HEK293 (cell line): ENCODE measurements around the gene TRO.

Source experiments
- CTCF ChIA-PET: fragments of 350-600 bp; formaldehyde crosslinking; extraction: SDS; loops from one replicate; lab custom pipeline; 2021; ENCODE audit warnings: antibody characterized with exemption; lab: Yijun Ruan, JAX
- POLR2A ChIA-PET: fragments of 300-600 bp; formaldehyde crosslinking; extraction: SDS; loops from one replicate; lab custom pipeline; 2020; ENCODE audit warnings: antibody characterized with exemption, inconsistent platforms; lab: Yijun Ruan, JAX
- H3K27ac ChIP-seq: fragments of 200-500 bp; sonication (Bioruptor generic); 2 replicates; pipeline ENCODE4 v1.5.1; 2014; ENCODE audit warnings: low read depth, low read length, control low read depth, inconsistent platforms; ENCODE audit errors: extremely low read depth
- H3K36me3 ChIP-seq, 2 experiments: fragments of 200-500 bp in 1 of 2; sonication (Bioruptor generic) in 1 of 2; 1 replicate in 1 of 2; 2 replicates in 1 of 2; pipeline ENCODE4 v1.5.1; 2014 to 2017; ENCODE audit warnings: inconsistent platforms in 2 of 2, low read length in 2 of 2; ENCODE audit not compliant: control insufficient read depth in 2 of 2, insufficient read depth in 1 of 2
- H3K4me1 ChIP-seq: fragments of 200-500 bp; sonication (Bioruptor generic); 2 replicates; pipeline ENCODE4 v1.5.1; 2014; ENCODE audit warnings: mild to moderate bottlenecking, low read length, inconsistent platforms; ENCODE audit not compliant: control insufficient read depth, insufficient read depth
- H3K4me3 ChIP-seq: 2 replicates; pipeline ENCODE4 v1.5.1; 2011; ENCODE audit warnings: low read depth, mild to moderate bottlenecking, control low read depth, low read length, moderate library complexity
- H3K9me3 ChIP-seq: fragments of 200-500 bp; sonication (Bioruptor generic); 2 replicates; pipeline ENCODE4 v1.5.1; 2014; ENCODE audit warnings: low read depth, low read length, inconsistent platforms; ENCODE audit not compliant: control insufficient read depth, insufficient read depth
- CTCF ChIP-seq: fragments of 450-650 bp; formaldehyde crosslinking; IDR thresholded peaks from 2 replicates; pipeline ENCODE4 v1.5.1; 2016; ENCODE audit warnings: missing biosample characterization, missing genetic modification characterization
- KLF1 ChIP-seq: fragments of 450-650 bp; formaldehyde crosslinking; IDR thresholded peaks from 2 replicates; pipeline ENCODE4 v1.5.1; 2016; ENCODE audit warnings: missing biosample characterization, missing genetic modification characterization
- KLF8 ChIP-seq: fragments of 450-650 bp; formaldehyde crosslinking; IDR thresholded peaks from 2 replicates; pipeline ENCODE4 v1.5.1; 2016; ENCODE audit warnings: missing biosample characterization, missing genetic modification characterization
- KLF9 ChIP-seq: fragments of 450-650 bp; formaldehyde crosslinking; IDR thresholded peaks from 2 replicates; pipeline ENCODE4 v1.5.1; 2016; ENCODE audit warnings: missing biosample characterization, missing genetic modification characterization, low read depth
- SP3 ChIP-seq: fragments of 450-650 bp; formaldehyde crosslinking; IDR thresholded peaks from 2 replicates; pipeline ENCODE4 v1.5.1; 2016; ENCODE audit warnings: missing biosample characterization, missing genetic modification characterization
- ZBTB11 ChIP-seq: fragments of 450-650 bp; formaldehyde crosslinking; conservative IDR thresholded peaks from 2 replicates; pipeline ENCODE4 v1.5.1; 2016; ENCODE audit warnings: low read depth, missing biosample characterization, missing genetic modification characterization
- ZBTB20 ChIP-seq: fragments of 450-650 bp; formaldehyde crosslinking; IDR thresholded peaks from 2 replicates; pipeline ENCODE4 v1.5.1; 2016; ENCODE audit warnings: missing biosample characterization, missing genetic modification characterization
- ZBTB8A ChIP-seq: fragments of 450-650 bp; formaldehyde crosslinking; IDR thresholded peaks from 2 replicates; pipeline ENCODE4 v1.5.1; 2016; ENCODE audit warnings: missing biosample characterization, missing genetic modification characterization
- ZFP69B ChIP-seq: fragments of 450-650 bp; formaldehyde crosslinking; IDR thresholded peaks from 2 replicates; pipeline ENCODE4 v1.5.1; 2016; ENCODE audit warnings: missing biosample characterization, missing genetic modification characterization
- ZNF114 ChIP-seq: fragments of 450-650 bp; formaldehyde crosslinking; IDR thresholded peaks from 2 replicates; pipeline ENCODE4 v1.5.0; 2017; ENCODE audit warnings: missing biosample characterization, missing genetic modification characterization
- ZNF140 ChIP-seq: fragments of 450-650 bp; formaldehyde crosslinking; IDR thresholded peaks from 2 replicates; pipeline ENCODE4 v1.5.1; 2016; ENCODE audit warnings: missing biosample characterization, missing genetic modification characterization
- ZNF184 ChIP-seq: fragments of 450-650 bp; IDR thresholded peaks from 2 replicates; pipeline ENCODE4 v1.5.1; 2018; ENCODE audit warnings: missing biosample characterization, mild to moderate bottlenecking, missing genetic modification characterization
- ZNF24 ChIP-seq: fragments of 450-650 bp; formaldehyde crosslinking; IDR thresholded peaks from 2 replicates; pipeline ENCODE4 v1.5.1; 2016; ENCODE audit warnings: missing biosample characterization, missing genetic modification characterization
- ZNF266 ChIP-seq: fragments of 450-650 bp; formaldehyde crosslinking; IDR thresholded peaks from 2 replicates; pipeline ENCODE4 v1.5.1; 2016; ENCODE audit warnings: missing biosample characterization, missing genetic modification characterization, low read depth
- ZNF341 ChIP-seq: fragments of 450-650 bp; formaldehyde crosslinking; IDR thresholded peaks from 2 replicates; pipeline ENCODE4; 2016; ENCODE audit warnings: low read depth, missing biosample characterization, missing genetic modification characterization
- ZNF362 ChIP-seq: fragments of 450-650 bp; formaldehyde crosslinking; IDR thresholded peaks from 2 replicates; pipeline ENCODE4 v1.5.1; 2016; ENCODE audit warnings: missing biosample characterization, missing genetic modification characterization
- ZNF366 ChIP-seq: fragments of 450-650 bp; formaldehyde crosslinking; conservative IDR thresholded peaks from 2 replicates; pipeline ENCODE4 v1.5.1; 2016; ENCODE audit warnings: missing biosample characterization, missing genetic modification characterization
- ZNF398 ChIP-seq: fragments of 450-650 bp; formaldehyde crosslinking; IDR thresholded peaks from 2 replicates; pipeline ENCODE4 v1.5.1; 2017; ENCODE audit warnings: missing biosample characterization, missing genetic modification characterization
- ZNF473 ChIP-seq: fragments of 450-650 bp; formaldehyde crosslinking; IDR thresholded peaks from 2 replicates; pipeline ENCODE4 v1.5.1; 2017; ENCODE audit warnings: missing biosample characterization, missing genetic modification characterization
- ZNF521 ChIP-seq: fragments of 450-650 bp; formaldehyde crosslinking; IDR thresholded peaks from 2 replicates; pipeline ENCODE4 v1.5.1; 2017; ENCODE audit warnings: missing biosample characterization, mild to moderate bottlenecking, missing genetic modification characterization
- ZNF530 ChIP-seq: fragments of 450-650 bp; formaldehyde crosslinking; IDR thresholded peaks from 2 replicates; pipeline ENCODE4 v1.5.1; 2016; ENCODE audit warnings: low read depth, missing biosample characterization, missing genetic modification characterization
- ZNF571 ChIP-seq: fragments of 450-650 bp; formaldehyde crosslinking; IDR thresholded peaks from 2 replicates; pipeline ENCODE4 v1.5.0; 2017; ENCODE audit warnings: missing biosample characterization, missing genetic modification characterization
- ZNF610 ChIP-seq: fragments of 450-650 bp; formaldehyde crosslinking; IDR thresholded peaks from 2 replicates; pipeline ENCODE4 v1.5.1; 2016; ENCODE audit warnings: missing biosample characterization, missing genetic modification characterization, borderline replicate concordance
- ZNF645 ChIP-seq: fragments of 450-650 bp; formaldehyde crosslinking; IDR thresholded peaks from 2 replicates; pipeline ENCODE4; 2016; ENCODE audit warnings: missing biosample characterization, missing genetic modification characterization
- ZNF677 ChIP-seq: fragments of 450-650 bp; IDR thresholded peaks from 2 replicates; pipeline ENCODE4 v1.5.0; 2018; ENCODE audit warnings: missing biosample characterization, mild to moderate bottlenecking, missing genetic modification characterization, moderate library complexity

The TRO gene

GRCh38 chrX:54921427-54922021 is 900 bp downstream of the TRO start:
- H3K36me3 ChIP-seq = peaks cover 0 to 46% of the 10 kb centered on the region in 2 experiments; a peak in 1 of 3 replicates
- H3K9me3 ChIP-seq = no peaks in the 10 kb centered on the region
- ChIA-PET CTCF (no interaction called here), POLR2A (interaction anchor here (0.8 to 0.9 kb wide), 3 partner anchors 78 to 239 kb away, joined by 3 to 12 read pairs (median 4); partner anchors contain the start of genes APEX2 and MAGED2)
- no peaks in the 10 kb centered on the region for H3K4me1 ChIP-seq
- peak overlapping the region; percentile 52 for H3K4me3 ChIP-seq
- H3K27ac ChIP-seq = no peak overlapping the region
- TF ChIP-seq KLF1 (tag by site-specific recombination) (peak; percentile 57; the same call in 1 of the 2 replicates), ZBTB20 (tag by site-specific recombination) (peak; percentile 58; the same call in 1 of the 2 replicates), ZNF366 (0 out of 2 replicates have a peak, but pooled peaks have one; percentile 2), KLF9 (peak; percentile 30; the same call in 1 of the 2 replicates), ZNF645 (tag by site-specific recombination) (0 out of 2 replicates have a peak, but pooled peaks have one; percentile 58), ZNF398 (tag by site-specific recombination) (peak; percentile 81), ZNF473 (tag by site-specific recombination) (no peak), ZFP69B (tag by site-specific recombination) (no peak), ZNF530 (tag by site-specific recombination) (no peak), KLF8 (tag by site-specific recombination) (peak; percentile 26; the same call in 1 of the 2 replicates), ZNF521 (no peak), ZNF677 (tag by site-specific recombination) (no peak), ZNF24 (tag by site-specific recombination) (no peak), ZNF266 (tag by site-specific recombination) (no peak), ZNF341 (tag by site-specific recombination) (peak; percentile 99), ZBTB8A (tag by site-specific recombination) (no peak), ZNF610 (no peak), CTCF (no peak; the same call in 1 of the 2 replicates), ZNF571 (tag by site-specific recombination) (no peak), ZNF140 (tag by site-specific recombination) (no peak), ZNF114 (tag by site-specific recombination) (no peak), ZNF184 (tag by site-specific recombination) (no peak), SP3 (peak; percentile 80), ZNF362 (tag by site-specific recombination) (no peak), ZBTB11 (peak; percentile 38; the same call in 1 of the 2 replicates)
